ENCODE results near the gene CLRN3. TPM values are rescaled to one million over a fixed set of nuclear protein-coding genes. Genes with fewer than 3 reads are reported as not detected.
A peak's percentile ranks its signal among the peaks of the same experiment; 100 is the strongest.

CLRN3 gene
- total and polyA plus RNA-seq, 4 donors = 6.3 TPM; not detected in 3

- H3K27me3 ChIP-seq (ENCODE audit: control insufficient read depth in 1 of 2, insufficient read depth in 2 of 2, low read length in 1 of 2) = peaks cover 0 to 2% of the 10 kb centered on the region in 2 donors
- WGBS, 2 donors = 81 to 83% methylated on average over 8 of the region's 8 CpGs
- no peak overlapping the region for H3K4me3 ChIP-seq (ENCODE audit: low read length in 2 of 2)
- intact Hi-C loops (cut with DNase I) = no loop called here
- H3K27ac ChIP-seq (ENCODE audit: low read depth in 1 of 2, low read length in 2 of 2) = no peak overlapping the region
- H3K36me3 ChIP-seq (ENCODE audit: control insufficient read depth in 1 of 2, insufficient read depth in 2 of 2, low read length in 1 of 2) = no peaks in the 10 kb centered on the region
- no peak for ATAC-seq (ENCODE audit: low FRiP score)
- DNase-seq = no peak
- H3K9me3 ChIP-seq (ENCODE audit: control insufficient read depth, low read length) = no peaks in the 10 kb centered on the region
- H3K4me1 ChIP-seq (ENCODE audit: control insufficient read depth in 1 of 2, insufficient read depth in 2 of 2, low read length in 2 of 2) = no peaks in the 10 kb centered on the region
These were observed 26.3 kb downstream of the CLRN3 start for GRCh38 chr10:127866276-127867013.

GRCh38 chr10:127863231-127863825 lies 29.4 kb downstream of the CLRN3 start:
- DNase-seq (no peak), ATAC-seq (ENCODE audit: low FRiP score) (no peak)
- Histone ChIP-seq H3K27ac (ENCODE audit: low read depth in 1 of 2, low read length in 2 of 2) (no peak overlapping the region), H3K9me3 (ENCODE audit: control insufficient read depth, low read length) (no peaks in the 10 kb centered on the region), H3K4me3 (ENCODE audit: low read length in 2 of 2) (no peak overlapping the region), H3K36me3 (ENCODE audit: control insufficient read depth in 1 of 2, insufficient read depth in 2 of 2, low read length in 1 of 2) (no peaks in the 10 kb centered on the region), H3K4me1 (ENCODE audit: control insufficient read depth in 1 of 2, insufficient read depth in 2 of 2, low read length in 2 of 2) (no peaks in the 10 kb centered on the region), H3K27me3 (ENCODE audit: control insufficient read depth in 1 of 2, insufficient read depth in 2 of 2, low read length in 1 of 2) (peaks cover 0 to 2% of the 10 kb centered on the region in 2 donors)
- 91 to 94% methylated on average over 6 of the region's 6 CpGs for WGBS, 2 donors
- intact Hi-C loops (cut with DNase I) = no loop called here

GRCh38 chr10:127860592-127860991 lies 32.1 kb downstream of the CLRN3 start:
- no peaks in the 10 kb centered on the region for H3K36me3 ChIP-seq (ENCODE audit: control insufficient read depth in 1 of 2, insufficient read depth in 2 of 2, low read length in 1 of 2)
- 89 to 91% methylated on average over 6 of the region's 6 CpGs for WGBS, 2 donors
- no peaks in the 10 kb centered on the region for H3K4me1 ChIP-seq (ENCODE audit: control insufficient read depth in 1 of 2, insufficient read depth in 2 of 2, low read length in 2 of 2)
- DNase-seq (no peak), ATAC-seq (ENCODE audit: low FRiP score) (no peak)
- intact Hi-C loops (cut with DNase I) = no loop called here
- H3K9me3 ChIP-seq (ENCODE audit: control insufficient read depth, low read length) = no peaks in the 10 kb centered on the region
- no peak overlapping the region for H3K4me3 ChIP-seq (ENCODE audit: low read length in 2 of 2)
- H3K27me3 ChIP-seq (ENCODE audit: control insufficient read depth in 1 of 2, insufficient read depth in 2 of 2, low read length in 1 of 2) = peaks cover 0 to 2% of the 10 kb centered on the region in 2 donors
- no peak overlapping the region for H3K27ac ChIP-seq (ENCODE audit: low read depth in 1 of 2, low read length in 2 of 2)

- Histone ChIP-seq H3K4me3 (ENCODE audit: low read length in 2 of 2) (no peak overlapping the region), H3K9me3 (ENCODE audit: control insufficient read depth, low read length) (no peaks in the 10 kb centered on the region), H3K27me3 (ENCODE audit: control insufficient read depth in 1 of 2, insufficient read depth in 2 of 2, low read length in 1 of 2) (no peaks in the 10 kb centered on the region), H3K4me1 (ENCODE audit: control insufficient read depth in 1 of 2, insufficient read depth in 2 of 2, low read length in 2 of 2) (no peaks in the 10 kb centered on the region), H3K27ac (ENCODE audit: low read depth in 1 of 2, low read length in 2 of 2) (no peak overlapping the region), H3K36me3 (ENCODE audit: control insufficient read depth in 1 of 2, insufficient read depth in 2 of 2, low read length in 1 of 2) (no peaks in the 10 kb centered on the region)
- DNase-seq = no peak
- no peak for ATAC-seq (ENCODE audit: low FRiP score)
- intact Hi-C loops (cut with DNase I) = no loop called here
- 84 to 87% methylated on average over 10 of the region's 10 CpGs for WGBS, 2 donors
These were observed 36.8 kb downstream of the CLRN3 start for GRCh38 chr10:127855976-127856375.

GRCh38 chr10:127855591-127855881 lies 37.2 kb downstream of the CLRN3 start:
- H3K4me3 ChIP-seq (ENCODE audit: low read length in 2 of 2) = no peak overlapping the region

GRCh38 chr10:127854769-127855590 lies 37.8 kb downstream of the CLRN3 start:
- Histone ChIP-seq H3K27me3 (ENCODE audit: control insufficient read depth in 1 of 2, insufficient read depth in 2 of 2, low read length in 1 of 2) (no peaks in the 10 kb centered on the region), H3K9me3 (ENCODE audit: control insufficient read depth, low read length) (no peaks in the 10 kb centered on the region), H3K27ac (ENCODE audit: low read depth in 1 of 2, low read length in 2 of 2) (no peak overlapping the region), H3K4me1 (ENCODE audit: control insufficient read depth in 1 of 2, insufficient read depth in 2 of 2, low read length in 2 of 2) (no peaks in the 10 kb centered on the region), H3K36me3 (ENCODE audit: control insufficient read depth in 1 of 2, insufficient read depth in 2 of 2, low read length in 1 of 2) (no peaks in the 10 kb centered on the region), H3K4me3 (ENCODE audit: low read length in 2 of 2) (no peak overlapping the region)
- WGBS, 2 donors = 81 to 84% methylated on average over 15 of the region's 15 CpGs
- no peak for ATAC-seq (ENCODE audit: low FRiP score)
- DNase-seq = peak in 1 of 2 donors; percentile 68
- intact Hi-C loops (cut with DNase I) = no loop called here

More at GRCh38 chr10:127855591-127855881, 37.2 kb downstream of the CLRN3 start:
- no peak for ATAC-seq (ENCODE audit: low FRiP score)
- no peak for DNase-seq
- H3K4me1 ChIP-seq (ENCODE audit: control insufficient read depth in 1 of 2, insufficient read depth in 2 of 2, low read length in 2 of 2) = no peaks in the 10 kb centered on the region
- no peak overlapping the region for H3K27ac ChIP-seq (ENCODE audit: low read depth in 1 of 2, low read length in 2 of 2)
- WGBS, 2 donors = 87% methylated on average over 2 of the region's 2 CpGs
- no peaks in the 10 kb centered on the region for H3K36me3 ChIP-seq (ENCODE audit: control insufficient read depth in 1 of 2, insufficient read depth in 2 of 2, low read length in 1 of 2)
- H3K9me3 ChIP-seq (ENCODE audit: control insufficient read depth, low read length) = no peaks in the 10 kb centered on the region
- H3K27me3 ChIP-seq (ENCODE audit: control insufficient read depth in 1 of 2, insufficient read depth in 2 of 2, low read length in 1 of 2) = no peaks in the 10 kb centered on the region
- intact Hi-C loops (cut with DNase I) = no loop called here

GRCh38 chr10:127853868-127854768 lies 38.6 kb downstream of the CLRN3 start:
- no peaks in the 10 kb centered on the region for H3K27me3 ChIP-seq (ENCODE audit: control insufficient read depth in 1 of 2, insufficient read depth in 2 of 2, low read length in 1 of 2)
- peak; percentile 83 for ATAC-seq (ENCODE audit: low FRiP score)
- H3K9me3 ChIP-seq (ENCODE audit: control insufficient read depth, low read length) = no peaks in the 10 kb centered on the region
- WGBS, 2 donors = 35 to 40% methylated on average over 19 of the region's 19 CpGs
- peak; percentile 72 to 82 for DNase-seq
- H3K36me3 ChIP-seq (ENCODE audit: control insufficient read depth in 1 of 2, insufficient read depth in 2 of 2, low read length in 1 of 2) = no peaks in the 10 kb centered on the region
- H3K4me3 ChIP-seq (ENCODE audit: low read length in 2 of 2) = no peak overlapping the region
- no peaks in the 10 kb centered on the region for H3K4me1 ChIP-seq (ENCODE audit: control insufficient read depth in 1 of 2, insufficient read depth in 2 of 2, low read length in 2 of 2)
- intact Hi-C loops (cut with DNase I) = no loop called here
- H3K27ac ChIP-seq (ENCODE audit: low read depth in 1 of 2, low read length in 2 of 2) = no peak overlapping the region

- H3K27ac ChIP-seq (ENCODE audit: low read depth in 1 of 2, low read length in 2 of 2) = no peak overlapping the region
- no peaks in the 10 kb centered on the region for H3K36me3 ChIP-seq (ENCODE audit: control insufficient read depth in 1 of 2, insufficient read depth in 2 of 2, low read length in 1 of 2)
- intact Hi-C loops (cut with DNase I) = no loop called here
- no peaks in the 10 kb centered on the region for H3K9me3 ChIP-seq (ENCODE audit: control insufficient read depth, low read length)
- no peaks in the 10 kb centered on the region for H3K4me1 ChIP-seq (ENCODE audit: control insufficient read depth in 1 of 2, insufficient read depth in 2 of 2, low read length in 2 of 2)
- ATAC-seq (ENCODE audit: low FRiP score) (no peak), DNase-seq (no peak)
- 74 to 76% methylated on average over 7 of the region's 7 CpGs for WGBS, 2 donors
- H3K4me3 ChIP-seq (ENCODE audit: low read length in 2 of 2) = no peak overlapping the region
- H3K27me3 ChIP-seq (ENCODE audit: control insufficient read depth in 1 of 2, insufficient read depth in 2 of 2, low read length in 1 of 2) = no peaks in the 10 kb centered on the region
These were observed 40.3 kb downstream of the CLRN3 start for GRCh38 chr10:127852456-127852855.

All from aorta (tissue), 5 donors.